ENCODE data around the gene ITGA1.
"Not testable (repeated sequence)": the region's sequence is repeated elsewhere in the genome, so short reads cannot be mapped to it uniquely, and the experiment has no call there.

Gene ITGA1

DNA sequence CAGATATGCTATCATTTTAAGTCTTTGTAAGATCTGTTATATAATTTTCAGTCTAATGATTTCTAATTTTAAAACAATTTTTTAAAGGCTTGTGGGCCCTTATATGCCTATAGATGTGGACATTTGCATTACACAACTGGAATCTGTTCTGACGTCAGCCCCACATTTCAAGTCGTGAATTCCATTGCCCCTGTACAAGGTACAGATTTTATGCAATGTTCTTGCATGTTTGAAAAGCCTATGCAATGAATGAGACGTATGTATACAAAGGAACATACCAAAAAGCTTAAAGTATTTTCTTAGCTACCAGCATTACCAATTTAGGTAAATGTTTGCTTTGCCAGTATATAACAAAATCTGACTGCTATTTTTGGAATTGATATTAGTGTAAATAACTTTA, 77.2 kb downstream of the ITGA1 start:
- TF ChIP-seq, protein P1, sequence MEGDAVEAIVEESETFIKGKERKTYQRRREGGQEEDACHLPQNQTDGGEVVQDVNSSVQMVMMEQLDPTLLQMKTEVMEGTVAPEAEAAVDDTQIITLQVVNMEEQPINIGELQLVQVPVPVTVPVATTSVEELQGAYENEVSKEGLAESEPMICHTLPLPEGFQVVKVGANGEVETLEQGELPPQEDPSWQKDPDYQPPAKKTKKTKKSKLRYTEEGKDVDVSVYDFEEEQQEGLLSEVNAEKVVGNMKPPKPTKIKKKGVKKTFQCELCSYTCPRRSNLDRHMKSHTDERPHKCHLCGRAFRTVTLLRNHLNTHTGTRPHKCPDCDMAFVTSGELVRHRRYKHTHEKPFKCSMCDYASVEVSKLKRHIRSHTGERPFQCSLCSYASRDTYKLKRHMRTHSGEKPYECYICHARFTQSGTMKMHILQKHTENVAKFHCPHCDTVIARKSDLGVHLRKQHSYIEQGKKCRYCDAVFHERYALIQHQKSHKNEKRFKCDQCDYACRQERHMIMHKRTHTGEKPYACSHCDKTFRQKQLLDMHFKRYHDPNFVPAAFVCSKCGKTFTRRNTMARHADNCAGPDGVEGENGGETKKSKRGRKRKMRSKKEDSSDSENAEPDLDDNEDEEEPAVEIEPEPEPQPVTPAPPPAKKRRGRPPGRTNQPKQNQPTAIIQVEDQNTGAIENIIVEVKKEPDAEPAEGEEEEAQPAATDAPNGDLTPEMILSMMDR (IDR thresholded peaks at IDR 0.05; ENCODE audit: low read length, missing control alignments) = no peak
- peak; percentile 78 for DNase-seq (ENCODE audit: low read depth)
- no peak overlapping the region for H3K4me3 ChIP-seq (replicated peaks; ENCODE audit: low read depth, low read length)

DNA sequence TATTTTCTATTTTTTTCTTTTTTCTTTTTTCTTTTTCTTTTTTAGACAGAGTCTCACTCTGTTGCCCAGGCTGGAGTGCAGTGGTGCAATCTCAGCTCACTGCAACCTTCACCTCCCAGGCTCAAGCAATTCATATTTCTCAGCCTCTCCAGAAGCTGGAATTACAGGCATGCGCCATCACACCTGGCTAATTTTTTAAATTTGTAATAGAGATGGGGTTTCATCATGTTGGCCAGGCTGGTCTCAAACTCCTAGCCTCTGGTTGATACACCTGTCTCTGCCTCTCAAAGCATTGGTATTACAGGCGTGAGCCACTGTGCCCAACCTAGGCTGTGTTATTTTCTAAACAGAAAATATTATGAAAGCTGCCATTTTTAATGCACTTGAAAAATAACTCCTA, 78.3 kb downstream of the ITGA1 start:
- not testable (repeated sequence) for DNase-seq (ENCODE audit: low read depth); H3K4me3 ChIP-seq (replicated peaks; ENCODE audit: low read depth, low read length)

DNA sequence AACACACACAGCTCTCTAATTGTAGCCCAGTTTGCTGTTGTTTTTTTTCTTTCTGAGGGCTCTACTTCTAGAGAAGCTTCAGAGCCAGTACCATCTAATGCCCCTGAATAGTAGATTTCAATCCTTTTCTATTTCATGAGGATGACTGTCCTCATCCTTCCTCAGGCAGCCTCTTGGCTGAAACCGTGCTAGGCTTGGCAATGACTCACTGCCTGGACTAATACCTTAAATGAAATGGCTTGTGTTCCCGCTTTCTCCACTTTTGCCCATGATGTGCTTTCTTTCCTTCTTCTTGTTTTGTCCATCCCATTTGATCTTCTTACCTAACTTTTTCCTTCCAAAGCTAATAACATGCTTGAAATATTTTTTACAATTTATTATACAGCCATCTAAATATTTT, 80.1 kb downstream of the ITGA1 start:
- H3K4me3 ChIP-seq (replicated peaks; ENCODE audit: low read depth, low read length) = no peak overlapping the region
- TF ChIP-seq, protein P1 (IDR thresholded peaks at IDR 0.05; ENCODE audit: low read length, missing control alignments) = no peak
- peak; percentile 26 for DNase-seq (ENCODE audit: low read depth)

DNA sequence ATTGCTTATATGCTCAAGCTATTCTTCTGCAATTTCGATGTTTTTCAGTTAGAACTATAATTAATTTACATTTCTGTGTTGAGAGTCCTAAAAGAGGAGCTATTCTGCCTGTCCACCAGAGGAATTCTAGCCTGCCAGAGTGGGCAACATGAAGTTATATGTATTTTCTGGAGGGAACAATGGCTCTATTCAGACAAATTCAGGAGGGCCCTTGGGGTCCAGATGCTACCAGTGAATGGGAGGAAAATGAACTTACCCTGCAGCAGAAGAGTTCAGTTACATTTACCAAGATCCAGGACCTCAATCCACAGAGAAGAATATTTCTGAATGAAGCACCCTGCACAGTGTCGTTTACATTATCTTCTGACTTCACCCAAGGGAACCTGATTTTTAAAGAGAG, 80.7 kb downstream of the ITGA1 start:
- TF ChIP-seq, protein P1 (IDR thresholded peaks at IDR 0.05; ENCODE audit: low read length, missing control alignments) = no peak
- no peak for DNase-seq (ENCODE audit: low read depth)
- H3K4me3 ChIP-seq (replicated peaks; ENCODE audit: low read depth, low read length) = no peak overlapping the region

DNA sequence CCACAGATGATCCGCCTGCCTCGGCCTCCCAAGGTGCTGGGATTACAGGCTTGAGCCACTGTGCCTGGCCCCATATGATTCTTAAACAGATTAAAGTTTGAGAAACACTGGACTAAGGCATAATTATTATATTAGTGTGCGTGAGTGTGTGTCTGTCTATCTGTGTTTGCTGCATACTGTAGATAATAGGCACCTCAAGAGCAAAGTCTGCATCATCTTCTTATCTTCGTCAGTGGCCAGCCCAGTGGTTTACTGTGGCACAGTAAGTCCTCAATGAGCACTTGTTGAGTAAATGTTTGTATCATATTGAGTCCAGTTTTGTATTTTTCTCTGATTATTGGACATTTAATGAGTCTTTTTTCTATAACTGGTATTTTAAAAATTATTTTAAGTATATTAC, 81.7 kb downstream of the ITGA1 start:
- no peak for DNase-seq (ENCODE audit: low read depth)
- TF ChIP-seq, protein P1 (IDR thresholded peaks at IDR 0.05; ENCODE audit: low read length, missing control alignments) = no peak

DNA sequence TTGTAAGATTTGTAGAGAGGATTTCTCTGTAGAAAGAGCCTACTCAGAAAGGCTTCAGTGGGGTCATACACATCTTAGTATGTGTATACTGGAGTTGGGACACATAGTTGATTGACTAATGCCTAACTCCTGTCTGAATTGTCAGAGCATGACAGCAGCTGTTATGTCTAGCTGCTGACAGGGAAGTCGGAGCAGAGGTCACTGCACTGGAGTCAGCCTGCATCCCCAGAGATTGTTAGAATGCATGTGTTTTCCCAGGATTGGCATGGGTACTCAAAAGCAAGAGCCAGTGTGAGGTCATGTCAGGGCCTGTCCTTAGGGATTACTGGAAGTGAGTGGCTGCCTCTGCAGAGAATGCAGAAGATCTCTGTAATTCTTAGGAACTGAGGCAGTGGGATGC, 82.7 kb downstream of the ITGA1 start:
- TF ChIP-seq, protein P1 (IDR thresholded peaks at IDR 0.05; ENCODE audit: low read length, missing control alignments) = no peak
- DNase-seq (ENCODE audit: low read depth) = peak; percentile 51
- H3K4me3 ChIP-seq (replicated peaks; ENCODE audit: low read depth, low read length) = no peak overlapping the region

More for the DNA sequence above, 81.7 kb downstream of the ITGA1 start:
- no peak overlapping the region for H3K4me3 ChIP-seq (replicated peaks; ENCODE audit: low read depth, low read length)

DNA sequence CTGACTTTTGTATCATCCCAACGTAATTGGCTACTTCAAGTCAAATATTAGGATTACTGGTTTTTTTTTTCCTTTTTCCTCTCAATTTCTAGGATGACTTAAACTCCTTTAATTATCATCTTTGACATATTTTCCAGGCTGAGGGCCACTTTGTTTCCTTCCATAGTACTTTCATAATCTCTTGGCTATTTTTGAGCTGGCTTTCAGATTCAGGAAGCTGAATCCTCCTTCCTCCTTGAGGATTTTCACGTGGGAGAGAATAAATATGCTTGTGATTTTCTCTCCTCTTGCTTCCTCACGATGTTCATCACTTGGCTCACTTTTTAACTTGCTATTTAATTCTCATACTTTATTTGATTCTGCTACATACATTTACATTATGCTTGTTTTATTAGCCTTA, 88.1 kb downstream of the ITGA1 start:
- TF ChIP-seq, protein P1 (IDR thresholded peaks at IDR 0.05; ENCODE audit: low read length, missing control alignments) = no peak
- DNase-seq (ENCODE audit: low read depth) = peak; percentile 66
- no peak overlapping the region for H3K4me3 ChIP-seq (replicated peaks; ENCODE audit: low read depth, low read length)
